ENCODE measurements around the gene BDP1.
"Not testable (repeated sequence)": the region's sequence is repeated elsewhere in the genome, so short reads cannot be mapped to it uniquely, and the experiment has no call there.

DNA sequence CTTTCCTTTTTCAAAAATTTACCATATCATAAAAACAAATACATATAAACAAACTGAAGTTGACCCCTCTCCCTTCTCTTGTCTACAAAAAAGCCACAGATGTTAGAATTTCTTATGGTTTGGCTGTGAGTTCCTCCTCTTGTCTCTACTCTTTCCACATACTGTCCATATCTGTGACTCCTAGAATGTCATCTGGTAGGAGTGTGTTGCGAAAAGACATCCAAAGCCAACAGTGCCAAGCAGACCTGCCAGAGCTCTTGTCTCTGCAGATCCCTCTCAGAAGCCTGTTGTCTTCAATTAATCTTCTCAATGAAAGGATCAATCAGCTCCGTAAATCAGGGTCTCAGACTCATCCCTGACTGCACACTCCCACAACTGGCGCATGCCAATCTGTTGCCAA, 31.6 kb upstream of the BDP1 start:
- TF ChIP-seq EZH2 (IDR thresholded peaks at IDR 0.05; ENCODE audit: insufficient read depth, poor library complexity, severe bottlenecking); EZH2phosphoT487 (IDR thresholded peaks at IDR 0.05; ENCODE audit: insufficient read depth, low read depth): not testable (repeated sequence)

All from GM23248 (cell line).